ENCODE results near the gene JPH3. TPM values are rescaled to one million over a fixed set of nuclear protein-coding genes. Genes with fewer than 3 reads are reported as not detected.

JPH3 gene
- total RNA-seq, 1 experiment from 2014 or later: not detected

DNA sequence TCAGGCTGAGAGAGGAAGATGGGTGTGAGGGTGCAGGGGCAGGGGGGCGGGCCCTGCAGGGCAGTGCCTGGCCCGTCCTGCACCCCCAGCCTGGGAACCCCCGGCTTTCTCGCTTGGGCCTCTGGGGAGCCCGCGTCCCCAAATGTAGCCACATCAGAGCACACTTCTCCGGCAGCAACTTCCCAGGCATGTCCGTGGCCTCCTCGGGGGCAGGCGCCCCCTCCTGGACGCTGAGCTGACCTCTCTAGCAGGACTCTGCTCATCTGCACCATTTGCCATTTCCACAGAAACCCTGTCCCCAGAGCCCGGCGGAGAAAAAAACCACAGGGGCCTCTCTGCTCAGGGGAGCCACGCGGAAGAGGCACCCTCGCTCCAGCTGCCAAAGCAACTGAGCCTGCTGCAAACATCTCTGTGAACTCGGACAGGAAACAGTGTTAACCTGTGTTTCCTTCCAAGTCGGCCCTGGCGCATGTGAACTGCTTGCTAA is 100.1 kb downstream of the JPH3 start:
- Histone ChIP-seq H3K79me2 (ENCODE audit: low read depth) (no peaks in the 10 kb centered on the region), H3F3A (ENCODE audit: insufficient read depth, low read depth) (no peaks in the 10 kb centered on the region), H4K20me1 (ENCODE audit: insufficient read depth) (peaks cover 11% of the 10 kb centered on the region; the same call in 1 of the 2 replicates), H3K9me3 (ENCODE audit: insufficient read depth, low read depth) (no peaks in the 10 kb centered on the region), H3K36me3 (ENCODE audit: low read depth) (0 out of 2 replicates have a peak, but pooled peaks cover 4% of the 10 kb centered on the region), H3K9me2 (ENCODE audit: insufficient read depth) (no peaks in the 10 kb centered on the region), H2AFZ (no peak overlapping the region), H3K27me3 (ENCODE audit: insufficient read depth, low read depth) (no peaks in the 10 kb centered on the region), H3K4me2 (no peak overlapping the region), H3K27ac (no peak overlapping the region), H3K4me1 (replicated peaks; ENCODE audit: insufficient read depth) (no peaks in the 10 kb centered on the region), H3K4me3 (no peak overlapping the region)
- ChIA-PET POLR2A (ENCODE audit: unreplicated experiment) (no interaction called here), CTCF (no interaction called here)
- DNase-seq: no peak
- intact Hi-C loops (cut with micrococcal nuclease; ENCODE audit: unreplicated experiment): no loop called here
- no TSS peak for BruUV-seq (replicated peaks)
- no peak for TF ChIP-seq EZH2 (IDR thresholded peaks at IDR 0.05; ENCODE audit: low read depth)
- TF ChIP-seq, protein P1, sequence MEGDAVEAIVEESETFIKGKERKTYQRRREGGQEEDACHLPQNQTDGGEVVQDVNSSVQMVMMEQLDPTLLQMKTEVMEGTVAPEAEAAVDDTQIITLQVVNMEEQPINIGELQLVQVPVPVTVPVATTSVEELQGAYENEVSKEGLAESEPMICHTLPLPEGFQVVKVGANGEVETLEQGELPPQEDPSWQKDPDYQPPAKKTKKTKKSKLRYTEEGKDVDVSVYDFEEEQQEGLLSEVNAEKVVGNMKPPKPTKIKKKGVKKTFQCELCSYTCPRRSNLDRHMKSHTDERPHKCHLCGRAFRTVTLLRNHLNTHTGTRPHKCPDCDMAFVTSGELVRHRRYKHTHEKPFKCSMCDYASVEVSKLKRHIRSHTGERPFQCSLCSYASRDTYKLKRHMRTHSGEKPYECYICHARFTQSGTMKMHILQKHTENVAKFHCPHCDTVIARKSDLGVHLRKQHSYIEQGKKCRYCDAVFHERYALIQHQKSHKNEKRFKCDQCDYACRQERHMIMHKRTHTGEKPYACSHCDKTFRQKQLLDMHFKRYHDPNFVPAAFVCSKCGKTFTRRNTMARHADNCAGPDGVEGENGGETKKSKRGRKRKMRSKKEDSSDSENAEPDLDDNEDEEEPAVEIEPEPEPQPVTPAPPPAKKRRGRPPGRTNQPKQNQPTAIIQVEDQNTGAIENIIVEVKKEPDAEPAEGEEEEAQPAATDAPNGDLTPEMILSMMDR (conservative IDR thresholded peaks at IDR 0.05): peak; percentile 41; the same call in 1 of the 2 replicates

DNA sequence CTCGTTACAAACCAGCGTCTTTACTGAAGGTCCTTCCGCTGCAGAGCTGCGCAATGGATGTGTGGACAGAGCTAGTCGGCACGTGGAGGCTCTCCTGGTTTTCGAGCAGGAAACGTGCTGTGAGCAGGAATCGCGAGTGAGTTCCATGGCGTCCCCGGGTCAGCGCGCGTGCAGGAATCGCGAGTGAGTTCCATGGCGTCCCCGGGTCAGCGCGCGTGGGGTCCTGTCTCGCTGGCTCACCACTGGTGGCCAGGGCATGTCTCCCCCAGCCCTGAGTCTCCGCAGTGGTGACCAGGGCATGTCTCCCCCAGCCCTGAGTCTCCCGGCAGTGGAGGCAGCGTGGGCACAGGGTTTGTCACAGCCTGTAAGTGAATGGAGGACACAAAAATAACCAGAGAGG is 100.8 kb downstream of the JPH3 start:
- Histone ChIP-seq H3K9me3 (ENCODE audit: insufficient read depth, low read depth) (no peaks in the 10 kb centered on the region), H3K27me3 (ENCODE audit: insufficient read depth, low read depth) (no peaks in the 10 kb centered on the region), H3K79me2 (ENCODE audit: low read depth) (no peaks in the 10 kb centered on the region), H3K4me3 (no peak overlapping the region), H3K9me2 (ENCODE audit: insufficient read depth) (no peaks in the 10 kb centered on the region), H3K36me3 (ENCODE audit: low read depth) (peaks cover 5% of the 10 kb centered on the region; the same call in 1 of the 2 replicates), H3K4me2 (no peak overlapping the region), H3K27ac (no peak overlapping the region), H3K4me1 (replicated peaks; ENCODE audit: insufficient read depth) (no peaks in the 10 kb centered on the region), H3F3A (ENCODE audit: insufficient read depth, low read depth) (no peaks in the 10 kb centered on the region), H4K20me1 (ENCODE audit: insufficient read depth) (peaks cover 11% of the 10 kb centered on the region; the same call in 1 of the 2 replicates), H2AFZ (no peak overlapping the region)
- ChIA-PET POLR2A (ENCODE audit: unreplicated experiment) (no interaction called here), CTCF (no interaction called here)
- no peak for DNase-seq
- TF ChIP-seq EZH2 (IDR thresholded peaks at IDR 0.05; ENCODE audit: low read depth): no peak
- TF ChIP-seq, protein P1 (conservative IDR thresholded peaks at IDR 0.05): no peak
- BruUV-seq (replicated peaks): no TSS peak
- intact Hi-C loops (cut with micrococcal nuclease; ENCODE audit: unreplicated experiment): no loop called here

DNA sequence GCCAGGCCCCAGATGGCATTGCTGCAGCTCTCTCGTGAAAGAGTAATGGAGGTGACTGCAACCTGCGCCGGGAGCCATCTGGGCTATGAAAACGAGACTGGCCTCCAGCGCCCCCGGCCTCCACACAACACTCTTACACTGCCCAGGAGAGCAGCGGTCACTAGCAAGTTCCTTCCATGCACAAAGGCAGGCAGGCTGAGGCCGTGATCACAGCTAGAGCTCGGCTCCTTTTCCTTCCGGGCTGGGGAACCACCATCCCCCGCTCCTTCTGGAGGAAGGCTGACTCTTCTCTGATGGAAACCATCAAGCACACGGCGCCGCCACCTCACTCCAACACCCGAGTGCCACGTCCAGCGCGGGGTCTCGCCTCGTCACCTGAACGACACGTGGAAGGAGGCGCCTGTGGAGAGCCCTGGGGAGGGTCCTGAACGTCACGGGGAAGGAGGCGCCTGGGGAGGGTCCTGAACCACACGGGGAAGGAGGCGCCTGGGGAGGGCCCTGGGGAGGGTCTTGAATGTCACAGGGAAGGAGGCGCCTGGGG is 101.6 kb downstream of the JPH3 start:
- TF ChIP-seq, protein P1 (conservative IDR thresholded peaks at IDR 0.05): no peak
- TF ChIP-seq EZH2 (IDR thresholded peaks at IDR 0.05; ENCODE audit: low read depth): no peak

More for the DNA sequence above, 101.6 kb downstream of the JPH3 start:
- ChIA-PET CTCF (no interaction called here), POLR2A (ENCODE audit: unreplicated experiment) (no interaction called here)
- Histone ChIP-seq H3K79me2 (ENCODE audit: low read depth) (no peaks in the 10 kb centered on the region), H3K4me1 (replicated peaks; ENCODE audit: insufficient read depth) (no peaks in the 10 kb centered on the region), H3K36me3 (ENCODE audit: low read depth) (peaks cover 7% of the 10 kb centered on the region; the same call in 1 of the 2 replicates), H3K9me2 (ENCODE audit: insufficient read depth) (no peaks in the 10 kb centered on the region), H3K27me3 (ENCODE audit: insufficient read depth, low read depth) (no peaks in the 10 kb centered on the region), H3K4me2 (no peak overlapping the region), H3K27ac (no peak overlapping the region), H3K4me3 (no peak overlapping the region), H2AFZ (no peak overlapping the region), H3F3A (ENCODE audit: insufficient read depth, low read depth) (no peaks in the 10 kb centered on the region), H4K20me1 (ENCODE audit: insufficient read depth) (peaks cover 11% of the 10 kb centered on the region; the same call in 1 of the 2 replicates), H3K9me3 (ENCODE audit: insufficient read depth, low read depth) (no peaks in the 10 kb centered on the region)
- DNase-seq: no peak
- intact Hi-C loops (cut with micrococcal nuclease; ENCODE audit: unreplicated experiment): no loop called here
- no TSS peak for BruUV-seq (replicated peaks)
